Type B pancreatic cell (in vitro differentiated cells): ENCODE measurements around the gene CNOT2. TPM values are rescaled to one million over a fixed set of nuclear protein-coding genes. Genes with fewer than 3 reads are reported as not detected.

Source experiments
- DNase-seq: peaks from one replicate; pipeline ENCODE4 v3.0.0; 2021; ENCODE audit warnings: mixed read lengths; ENCODE audit not compliant: unreplicated experiment; ENCODE audit errors: extremely low spot score
- H3K27ac Mint-ChIP-seq: 2 replicates; pipeline ENCODE4 v1.8.0; 2021; ENCODE audit warnings: mild to moderate bottlenecking, mixed read lengths
- H3K27me3 Mint-ChIP-seq: 2 replicates; pipeline ENCODE4 v1.8.0; 2021; ENCODE audit warnings: mixed read lengths
- H3K36me3 Mint-ChIP-seq: 2 replicates; pipeline ENCODE4 v1.8.0; 2021; ENCODE audit warnings: mixed read lengths
- H3K4me1 Mint-ChIP-seq: one replicate; pipeline ENCODE4 v1.8.0; 2021; ENCODE audit warnings: mixed read lengths; ENCODE audit not compliant: unreplicated experiment
- H3K4me3 Mint-ChIP-seq: 2 replicates; pipeline ENCODE4 v1.8.0; 2021; ENCODE audit warnings: mild to moderate bottlenecking, mixed read lengths
- H3K9me3 Mint-ChIP-seq: 2 replicates; pipeline ENCODE4 v1.8.0; 2021; ENCODE audit warnings: mixed read lengths
- total RNA-seq: library from RNA; stranded (reverse); gene quantifications from 2 replicates; pipeline ENCODE4 v1.2.1, GENCODE V29; 2021; ENCODE audit warnings: low replicate concordance
- TF ChIP-seq, protein P1 (sequence below): fragments of 200-600 bp; sonication (generic); conservative IDR thresholded peaks from 2 replicates; pipeline ENCODE4 v1.5.0; 2021; ENCODE audit warnings: antibody characterized with exemption, mild to moderate bottlenecking

CNOT2 gene
- total RNA-seq, 1 donor from 2014 or later, result 83.9 TPM

DNA sequence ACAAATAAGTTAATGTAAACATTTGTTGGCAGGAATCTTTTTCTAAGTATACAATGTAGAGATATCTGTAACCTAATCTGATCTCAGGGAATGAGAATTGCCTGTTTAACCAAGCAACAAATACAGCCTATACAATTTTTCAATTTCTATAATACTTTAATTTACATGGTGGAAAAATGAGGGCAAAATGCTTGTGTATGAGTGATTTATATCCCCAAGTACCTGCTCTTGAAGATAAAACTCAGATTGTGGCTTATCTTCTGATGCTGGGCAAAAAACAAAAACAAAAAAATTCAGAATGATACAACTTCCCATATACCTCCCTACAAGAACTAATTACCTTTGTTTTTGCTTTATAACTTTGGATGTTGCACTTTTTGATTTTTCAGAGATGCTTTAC is 2.2 kb downstream of the CNOT2 start:
- no peak for DNase-seq
- no peaks in the 10 kb centered on the region for H3K27me3 Mint-ChIP-seq
- peak overlapping the region; percentile 99 for H3K4me3 Mint-ChIP-seq
- peaks cover 44% of the 10 kb centered on the region for H3K4me1 Mint-ChIP-seq
- TF ChIP-seq, protein P1, sequence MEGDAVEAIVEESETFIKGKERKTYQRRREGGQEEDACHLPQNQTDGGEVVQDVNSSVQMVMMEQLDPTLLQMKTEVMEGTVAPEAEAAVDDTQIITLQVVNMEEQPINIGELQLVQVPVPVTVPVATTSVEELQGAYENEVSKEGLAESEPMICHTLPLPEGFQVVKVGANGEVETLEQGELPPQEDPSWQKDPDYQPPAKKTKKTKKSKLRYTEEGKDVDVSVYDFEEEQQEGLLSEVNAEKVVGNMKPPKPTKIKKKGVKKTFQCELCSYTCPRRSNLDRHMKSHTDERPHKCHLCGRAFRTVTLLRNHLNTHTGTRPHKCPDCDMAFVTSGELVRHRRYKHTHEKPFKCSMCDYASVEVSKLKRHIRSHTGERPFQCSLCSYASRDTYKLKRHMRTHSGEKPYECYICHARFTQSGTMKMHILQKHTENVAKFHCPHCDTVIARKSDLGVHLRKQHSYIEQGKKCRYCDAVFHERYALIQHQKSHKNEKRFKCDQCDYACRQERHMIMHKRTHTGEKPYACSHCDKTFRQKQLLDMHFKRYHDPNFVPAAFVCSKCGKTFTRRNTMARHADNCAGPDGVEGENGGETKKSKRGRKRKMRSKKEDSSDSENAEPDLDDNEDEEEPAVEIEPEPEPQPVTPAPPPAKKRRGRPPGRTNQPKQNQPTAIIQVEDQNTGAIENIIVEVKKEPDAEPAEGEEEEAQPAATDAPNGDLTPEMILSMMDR, result no peak
- H3K9me3 Mint-ChIP-seq, result no peaks in the 10 kb centered on the region
- peak overlapping the region; percentile 35 for H3K27ac Mint-ChIP-seq
- peaks cover 18% of the 10 kb centered on the region for H3K36me3 Mint-ChIP-seq

DNA sequence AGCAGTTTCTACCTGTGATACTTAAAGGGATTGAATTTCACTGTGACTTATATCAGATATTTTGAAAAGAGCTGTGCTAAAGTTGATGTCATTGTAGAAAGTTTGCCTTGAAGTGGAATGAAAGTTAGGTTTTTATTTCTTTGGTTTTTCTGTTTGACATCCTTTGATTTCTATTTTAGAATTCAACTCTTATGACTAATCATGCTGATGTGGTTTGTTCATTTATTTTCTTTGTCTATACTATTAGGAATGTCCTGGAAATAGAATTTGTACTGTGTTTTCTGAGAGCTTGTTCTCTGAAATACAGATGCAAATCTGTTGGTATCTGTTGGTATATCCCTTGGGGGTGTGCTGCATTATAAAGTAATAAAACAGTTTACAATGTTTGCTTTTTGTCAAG is 3.3 kb downstream of the CNOT2 start:
- Mint-ChIP-seq H3K27me3 (no peaks in the 10 kb centered on the region), H3K4me3 (peak overlapping the region; percentile 25), H3K27ac (no peak overlapping the region), H3K4me1 (peaks cover 51% of the 10 kb centered on the region), H3K36me3 (peaks cover 22% of the 10 kb centered on the region), H3K9me3 (no peaks in the 10 kb centered on the region)
- DNase-seq, result no peak
- TF ChIP-seq, protein P1, result no peak

DNA sequence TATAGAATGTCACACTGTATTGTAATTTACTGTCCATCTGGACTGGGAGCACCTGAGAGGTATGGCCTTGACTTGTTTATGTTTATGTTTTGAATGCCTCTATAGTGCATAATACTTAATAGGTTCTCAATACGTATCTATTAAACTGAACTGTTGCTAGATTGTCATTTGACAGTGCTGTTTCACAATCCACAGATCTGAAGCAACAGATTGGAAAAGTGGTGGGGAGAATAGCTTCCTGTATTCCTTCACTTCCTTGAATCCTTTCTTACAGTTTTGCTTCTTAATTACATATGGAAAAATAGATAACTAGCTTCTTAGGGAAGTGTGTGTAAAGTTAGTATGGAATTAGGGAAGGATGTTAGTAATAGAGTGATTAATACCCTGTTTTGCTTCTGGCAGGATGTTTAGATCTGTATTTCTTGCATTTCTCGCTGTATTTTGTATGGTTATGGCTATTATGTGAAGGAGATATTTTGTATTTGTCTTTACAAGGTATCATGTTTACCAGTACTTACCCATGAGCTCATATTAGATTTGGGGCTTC is 4.5 kb downstream of the CNOT2 start:
- TF ChIP-seq, protein P1, result no peak
- H3K4me3 Mint-ChIP-seq, result peak overlapping the region; percentile 44
- H3K4me1 Mint-ChIP-seq, result peaks cover 47% of the 10 kb centered on the region
- H3K27me3 Mint-ChIP-seq, result no peaks in the 10 kb centered on the region
- H3K27ac Mint-ChIP-seq, result peak overlapping the region; percentile 10
- DNase-seq, result no peak
- H3K36me3 Mint-ChIP-seq, result peaks cover 23% of the 10 kb centered on the region
- no peaks in the 10 kb centered on the region for H3K9me3 Mint-ChIP-seq

DNA sequence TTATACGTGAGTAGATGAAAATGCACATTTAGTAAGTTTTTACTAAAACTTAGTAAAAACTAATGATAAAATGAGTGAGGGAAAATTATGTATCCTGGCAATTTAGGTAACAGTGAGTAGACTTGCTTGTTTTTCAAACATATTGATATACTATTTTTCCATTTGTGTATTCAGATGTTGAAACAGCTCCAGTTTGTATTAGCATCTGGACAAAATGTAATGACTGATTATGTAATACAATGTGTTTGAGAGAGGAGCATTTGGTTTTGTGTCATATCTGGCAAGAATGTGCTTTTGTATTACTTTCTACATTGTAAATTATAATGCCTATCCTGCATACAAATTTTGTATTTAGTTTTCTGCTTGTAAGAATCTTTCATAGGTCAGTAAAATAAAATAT is 5.6 kb downstream of the CNOT2 start:
- no peak for DNase-seq
- Mint-ChIP-seq H3K4me3 (no peak overlapping the region), H3K27me3 (no peaks in the 10 kb centered on the region), H3K4me1 (peaks cover 47% of the 10 kb centered on the region), H3K27ac (no peak overlapping the region), H3K9me3 (no peaks in the 10 kb centered on the region), H3K36me3 (peaks cover 23% of the 10 kb centered on the region)
- TF ChIP-seq, protein P1, result no peak

DNA sequence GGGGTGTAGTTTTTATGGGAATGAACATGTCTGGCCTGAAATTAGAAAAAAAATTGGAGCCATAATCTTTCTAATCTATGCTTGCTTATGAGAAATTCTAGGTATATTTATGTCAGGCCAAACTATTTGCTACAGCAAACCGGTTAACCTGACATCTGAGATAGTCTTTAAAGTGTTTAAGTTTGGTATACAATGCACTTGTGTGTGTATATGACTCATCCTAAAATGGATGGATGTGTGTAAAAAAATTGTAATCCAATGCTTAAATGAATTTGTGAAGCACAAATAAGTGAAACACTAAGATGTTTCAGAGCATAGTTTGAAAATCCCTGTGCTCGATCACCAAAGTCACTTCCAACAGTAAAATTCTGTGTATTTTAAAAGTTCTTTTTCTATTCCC is 6.7 kb downstream of the CNOT2 start:
- Mint-ChIP-seq H3K27ac (no peak overlapping the region), H3K36me3 (peaks cover 19% of the 10 kb centered on the region), H3K4me1 (peaks cover 46% of the 10 kb centered on the region), H3K9me3 (no peaks in the 10 kb centered on the region), H3K27me3 (no peaks in the 10 kb centered on the region), H3K4me3 (no peak overlapping the region)
- TF ChIP-seq, protein P1, result no peak
- DNase-seq, result no peak

DNA sequence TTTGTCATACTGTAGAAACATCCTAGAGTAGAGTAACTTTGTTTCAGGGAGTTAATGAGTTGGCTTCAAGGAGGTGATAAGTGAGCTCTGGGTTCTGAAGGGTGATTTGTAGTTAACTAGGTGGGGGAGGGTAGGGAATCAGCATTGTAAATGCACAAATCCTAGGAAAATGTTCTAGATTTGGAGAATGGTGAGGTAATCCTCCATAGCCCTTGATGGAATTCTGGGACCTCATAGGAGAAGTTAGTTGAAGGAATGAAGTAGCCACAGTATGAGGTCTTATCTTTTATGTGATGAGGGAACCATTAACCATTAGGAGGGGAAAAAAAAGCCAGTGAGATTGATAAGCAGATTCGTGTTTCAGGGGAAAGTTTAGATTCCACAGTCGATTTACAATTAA is 8.0 kb downstream of the CNOT2 start:
- Mint-ChIP-seq H3K9me3 (no peaks in the 10 kb centered on the region), H3K4me3 (no peak overlapping the region), H3K4me1 (peaks cover 40% of the 10 kb centered on the region), H3K36me3 (peaks cover 22% of the 10 kb centered on the region), H3K27ac (no peak overlapping the region), H3K27me3 (no peaks in the 10 kb centered on the region)
- DNase-seq, result no peak
- TF ChIP-seq, protein P1, result no peak
